ENCODE measurements around the gene GAS2. TPM values are rescaled to one million over a fixed set of nuclear protein-coding genes. Genes with fewer than 3 reads are reported as not detected.
A peak's percentile ranks its signal among the peaks of the same experiment; 100 is the strongest.

Gene GAS2
- total RNA-seq, 8 experiments from 2014 or later = 1.5 to 4.8 (median 2.9) TPM

GRCh38 chr11:22753416-22753815 lies 87.0 kb downstream of the GAS2 start:
- 0 to 100% (median 67%) methylated on average over 1 of the region's 1 CpG; no CpG with 5 or more reads in 3 of the 10 experiments for WGBS, 10 experiments
- Histone ChIP-seq H3K4me1 (replicated peaks in 1 of 2) (no peaks in the 10 kb centered on the region), H3K27ac (no peak overlapping the region), H3K4me3 (no peak overlapping the region)
- in situ Hi-C loops (cut with MboI; ENCODE audit: low pct_unique_long_range_greater_than_20kb in 2 of 9, low sequenced_read_pairs in 9 of 9, unreplicated experiment in 9 of 9) = no loop called here
- ATAC-seq (replicated peaks in 6 of 8) = no peak

GRCh38 chr11:22761066-22761465 lies 94.7 kb downstream of the GAS2 start:
- Histone ChIP-seq H3K4me1 (replicated peaks in 1 of 2) (peaks cover 8 to 14% of the 10 kb centered on the region in 2 donors), H3K4me3 (no peak overlapping the region), H3K27ac (no peak overlapping the region)
- WGBS, 10 experiments = 0 to 100% (median 78%) methylated on average over 1 of the region's 1 CpG; no CpG with 5 or more reads in 1 of the 10 experiments
- ATAC-seq (replicated peaks in 6 of 8) = no peak
- in situ Hi-C loops (cut with MboI; ENCODE audit: low pct_unique_long_range_greater_than_20kb in 2 of 9, low sequenced_read_pairs in 9 of 9, unreplicated experiment in 9 of 9) = no loop called here

GRCh38 chr11:22763166-22763565 lies 96.8 kb downstream of the GAS2 start:
- WGBS, 10 experiments = 14 to 100% (median 62%) methylated on average over 1 of the region's 1 CpG; no CpG with 5 or more reads in 4 of the 10 experiments
- Histone ChIP-seq H3K4me3 (no peak overlapping the region), H3K27ac (no peak overlapping the region), H3K4me1 (replicated peaks in 1 of 2) (peaks cover 8 to 19% of the 10 kb centered on the region in 2 donors)
- in situ Hi-C loops (cut with MboI; ENCODE audit: low pct_unique_long_range_greater_than_20kb in 2 of 9, low sequenced_read_pairs in 9 of 9, unreplicated experiment in 9 of 9) = no loop called here
- ATAC-seq (replicated peaks in 6 of 8) = peak in 2 of 8 experiments; percentile 54 to 74

GRCh38 chr11:22764735-22765134 lies 98.3 kb downstream of the GAS2 start:
- Histone ChIP-seq H3K4me1 (replicated peaks in 1 of 2) (peaks cover 8 to 19% of the 10 kb centered on the region in 2 donors), H3K27ac (no peak overlapping the region), H3K4me3 (no peak overlapping the region)
- ATAC-seq (replicated peaks in 6 of 8) = peak in 4 of 8 experiments; percentile 40 to 85 (median 44)
- in situ Hi-C loops (cut with MboI; ENCODE audit: low pct_unique_long_range_greater_than_20kb in 2 of 9, low sequenced_read_pairs in 9 of 9, unreplicated experiment in 9 of 9) = no loop called here
- 0 to 83% (median 39%) methylated on average over 2 of the region's 2 CpGs; no CpG with 5 or more reads in 4 of the 10 experiments for WGBS, 10 experiments

- no peak for ATAC-seq (replicated peaks in 6 of 8)
- peaks cover 2 to 7% of the 10 kb centered on the region in 2 donors for H3K4me1 ChIP-seq (replicated peaks in 1 of 2)
- H3K4me3 ChIP-seq = no peak overlapping the region
- H3K27ac ChIP-seq = no peak overlapping the region
- in situ Hi-C loops (cut with MboI; ENCODE audit: low pct_unique_long_range_greater_than_20kb in 2 of 9, low sequenced_read_pairs in 9 of 9, unreplicated experiment in 9 of 9) = no loop called here
- WGBS, 10 experiments = 13 to 88% (median 48%) methylated on average over 1 of the region's 1 CpG; no CpG with 5 or more reads in 6 of the 10 experiments
These were observed 101.9 kb downstream of the GAS2 start for GRCh38 chr11:22768281-22768680.

GRCh38 chr11:22769081-22769480 lies 102.7 kb downstream of the GAS2 start:
- H3K4me3 ChIP-seq = no peak overlapping the region
- H3K4me1 ChIP-seq (replicated peaks in 1 of 2) = peaks cover 0 to 5% of the 10 kb centered on the region in 2 donors
- in situ Hi-C loops (cut with MboI; ENCODE audit: low pct_unique_long_range_greater_than_20kb in 2 of 9, low sequenced_read_pairs in 9 of 9, unreplicated experiment in 9 of 9) = no loop called here
- H3K27ac ChIP-seq = no peak overlapping the region
- ATAC-seq (replicated peaks in 6 of 8) = no peak
- WGBS, 10 experiments = 0 to 83% (median 61%) methylated on average over 1 of the region's 1 CpG; no CpG with 5 or more reads in 4 of the 10 experiments

- no peak overlapping the region for H3K4me3 ChIP-seq
- no peak overlapping the region for H3K27ac ChIP-seq
- in situ Hi-C loops (cut with MboI; ENCODE audit: low pct_unique_long_range_greater_than_20kb in 2 of 9, low sequenced_read_pairs in 9 of 9, unreplicated experiment in 9 of 9) = loop anchor here in 8 of 9 experiments (25.0 kb wide), 1 partner anchor 437 kb away; the partner anchor contains the start of gene SLC17A6 (in 8 of the 8)
- ATAC-seq (replicated peaks in 6 of 8) = no peak
- WGBS, 10 experiments = 8 to 100% (median 86%) methylated on average over 1 to 2 of the region's 2 CpGs; no CpG with 5 or more reads in 1 of the 10 experiments
- H3K4me1 ChIP-seq (replicated peaks in 1 of 2) = peaks cover 0 to 2% of the 10 kb centered on the region in 2 donors
These were observed 108.3 kb downstream of the GAS2 start for GRCh38 chr11:22774716-22775115.

- ATAC-seq (replicated peaks in 6 of 8) = no peak
- Histone ChIP-seq H3K4me1 (replicated peaks in 1 of 2) (peaks cover 0 to 2% of the 10 kb centered on the region in 2 donors), H3K4me3 (no peak overlapping the region), H3K27ac (no peak overlapping the region)
- in situ Hi-C loops (cut with MboI; ENCODE audit: low pct_unique_long_range_greater_than_20kb in 2 of 9, low sequenced_read_pairs in 9 of 9, unreplicated experiment in 9 of 9) = loop anchor here in 8 of 9 experiments (25.0 kb wide), 1 partner anchor 438 kb away; the partner anchor contains the start of gene SLC17A6 (in 8 of the 8)
- WGBS, 10 experiments = 0 to 93% (median 60%) methylated on average over 1 to 5 of the region's 5 CpGs; no CpG with 5 or more reads in 2 of the 10 experiments
These were observed 108.8 kb downstream of the GAS2 start for GRCh38 chr11:22775248-22775647.

- Histone ChIP-seq H3K4me1 (replicated peaks in 1 of 2) (peaks cover 6 to 13% of the 10 kb centered on the region in 2 donors), H3K27ac (no peak overlapping the region), H3K4me3 (no peak overlapping the region)
- in situ Hi-C loops (cut with MboI; ENCODE audit: low pct_unique_long_range_greater_than_20kb in 2 of 9, low sequenced_read_pairs in 9 of 9, unreplicated experiment in 9 of 9) = loop anchor here in 8 of 9 experiments (25.0 kb wide), 1 partner anchor 441 kb away; the partner anchor contains the start of gene SLC17A6 (in 8 of the 8)
- no peak for ATAC-seq (replicated peaks in 6 of 8)
These were observed 112.2 kb downstream of the GAS2 start for GRCh38 chr11:22778642-22779041.

GRCh38 chr11:22779850-22780249 lies 113.4 kb downstream of the GAS2 start:
- Histone ChIP-seq H3K4me3 (no peak overlapping the region), H3K4me1 (replicated peaks in 1 of 2) (peaks cover 6 to 15% of the 10 kb centered on the region in 2 donors), H3K27ac (no peak overlapping the region)
- 46 to 100% (median 90%) methylated on average over 2 to 5 of the region's 5 CpGs for WGBS, 10 experiments
- no peak for ATAC-seq (replicated peaks in 6 of 8)
- in situ Hi-C loops (cut with MboI; ENCODE audit: low pct_unique_long_range_greater_than_20kb in 2 of 9, low sequenced_read_pairs in 9 of 9, unreplicated experiment in 9 of 9) = loop anchor here in 8 of 9 experiments (25.0 kb wide), 1 partner anchor 443 kb away; the partner anchor contains the start of gene SLC17A6 (in 8 of the 8)

GRCh38 chr11:22780952-22781593 lies 114.7 kb downstream of the GAS2 start:
- WGBS, 10 experiments = 0 to 100% (median 27%) methylated on average over 1 to 3 of the region's 3 CpGs; no CpG with 5 or more reads in 3 of the 10 experiments
- peak in 5 of 8 experiments; percentile 76 to 96 (median 88) for ATAC-seq (replicated peaks in 6 of 8)
- in situ Hi-C loops (cut with MboI; ENCODE audit: low pct_unique_long_range_greater_than_20kb in 2 of 9, low sequenced_read_pairs in 9 of 9, unreplicated experiment in 9 of 9) = loop anchor here in 8 of 9 experiments (25.0 kb wide), 1 partner anchor 444 kb away; the partner anchor contains the start of gene SLC17A6 (in 8 of the 8)
- Histone ChIP-seq H3K4me1 (replicated peaks in 1 of 2) (peaks cover 13 to 25% of the 10 kb centered on the region in 2 donors), H3K4me3 (no peak overlapping the region), H3K27ac (peak overlapping the region in 1 of 2 donors; percentile 17)

GRCh38 chr11:22785251-22785650 lies 118.8 kb downstream of the GAS2 start:
- peak in 7 of 8 experiments; percentile 50 to 79 (median 74) for ATAC-seq (replicated peaks in 6 of 8)
- Histone ChIP-seq H3K4me3 (no peak overlapping the region), H3K27ac (no peak overlapping the region), H3K4me1 (replicated peaks in 1 of 2) (peaks cover 13 to 28% of the 10 kb centered on the region in 2 donors)
- in situ Hi-C loops (cut with MboI; ENCODE audit: low pct_unique_long_range_greater_than_20kb in 2 of 9, low sequenced_read_pairs in 9 of 9, unreplicated experiment in 9 of 9) = loop anchor here in 8 of 9 experiments (25.0 kb wide), 1 partner anchor 448 kb away; the partner anchor contains the start of gene SLC17A6 (in 8 of the 8)

- 50 to 100% (median 86%) methylated on average over 1 to 3 of the region's 3 CpGs; no CpG with 5 or more reads in 1 of the 10 experiments for WGBS, 10 experiments
- in situ Hi-C loops (cut with MboI; ENCODE audit: low pct_unique_long_range_greater_than_20kb in 2 of 9, low sequenced_read_pairs in 9 of 9, unreplicated experiment in 9 of 9) = loop anchor here in 8 of 9 experiments (25.0 kb wide), 1 partner anchor 449 kb away; the partner anchor contains the start of gene SLC17A6 (in 8 of the 8)
- Histone ChIP-seq H3K4me3 (no peak overlapping the region), H3K4me1 (replicated peaks in 1 of 2) (peaks cover 6 to 19% of the 10 kb centered on the region in 2 donors), H3K27ac (no peak overlapping the region)
- ATAC-seq (replicated peaks in 6 of 8) = no peak
These were observed 120.1 kb downstream of the GAS2 start for GRCh38 chr11:22786475-22786874.
